Adipocyte (in vitro differentiated cells): ENCODE measurements around the gene EIF4E2.

Source experiments
- DNase-seq: peaks from one replicate; pipeline ENCODE4 v3.0.0-alpha.2; 2015; ENCODE audit warnings: low read depth
- H3K27me3 ChIP-seq: replicated peaks from 2 replicates; pipeline ENCODE4 v1.7.0; 2013; ENCODE audit warnings: mild to moderate bottlenecking, low read length, moderate library complexity; ENCODE audit not compliant: control insufficient read depth, insufficient read depth
- H3K36me3 ChIP-seq: 2 replicates; pipeline ENCODE4 v1.7.0; 2013; ENCODE audit warnings: low read length, mild to moderate bottlenecking, moderate library complexity; ENCODE audit not compliant: control insufficient read depth, insufficient read depth, severe bottlenecking
- H3K4me1 ChIP-seq: 2 replicates; pipeline ENCODE4 v1.7.0; 2013; ENCODE audit warnings: mild to moderate bottlenecking, low read length, moderate library complexity; ENCODE audit not compliant: control insufficient read depth, insufficient read depth
- H3K4me3 ChIP-seq: 2 replicates; pipeline ENCODE4 v1.7.0; 2013; ENCODE audit warnings: mild to moderate bottlenecking, low read length, moderate library complexity
- H3K9ac ChIP-seq: 2 replicates; pipeline ENCODE4 v1.7.0; 2013; ENCODE audit warnings: mild to moderate bottlenecking, low read length, moderate library complexity
- H3K9me3 ChIP-seq: 2 replicates; pipeline ENCODE4 v1.7.0; 2013; ENCODE audit warnings: mild to moderate bottlenecking, low read length, moderate library complexity; ENCODE audit not compliant: control insufficient read depth

The EIF4E2 gene

DNA sequence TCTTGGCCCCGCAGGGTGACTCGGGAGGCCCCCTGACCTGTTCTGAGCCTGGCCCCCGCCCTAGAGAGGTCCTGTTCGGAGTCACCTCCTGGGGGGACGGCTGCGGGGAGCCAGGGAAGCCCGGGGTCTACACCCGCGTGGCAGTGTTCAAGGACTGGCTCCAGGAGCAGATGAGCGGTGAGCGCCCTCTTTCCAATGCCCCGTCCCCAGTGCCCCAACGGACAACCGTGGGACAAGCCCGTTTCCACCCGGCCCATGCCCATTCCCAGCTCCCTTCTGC lies 27.1 kb upstream of the EIF4E2 start:
- H3K9me3 ChIP-seq: no peaks in the 10 kb centered on the region
- peaks cover 2% of the 10 kb centered on the region for H3K4me1 ChIP-seq
- H3K27me3 ChIP-seq: peaks cover 62% of the 10 kb centered on the region
- no peak overlapping the region for H3K4me3 ChIP-seq
- no peak for DNase-seq
- no peak overlapping the region for H3K9ac ChIP-seq
- no peaks in the 10 kb centered on the region for H3K36me3 ChIP-seq

DNA sequence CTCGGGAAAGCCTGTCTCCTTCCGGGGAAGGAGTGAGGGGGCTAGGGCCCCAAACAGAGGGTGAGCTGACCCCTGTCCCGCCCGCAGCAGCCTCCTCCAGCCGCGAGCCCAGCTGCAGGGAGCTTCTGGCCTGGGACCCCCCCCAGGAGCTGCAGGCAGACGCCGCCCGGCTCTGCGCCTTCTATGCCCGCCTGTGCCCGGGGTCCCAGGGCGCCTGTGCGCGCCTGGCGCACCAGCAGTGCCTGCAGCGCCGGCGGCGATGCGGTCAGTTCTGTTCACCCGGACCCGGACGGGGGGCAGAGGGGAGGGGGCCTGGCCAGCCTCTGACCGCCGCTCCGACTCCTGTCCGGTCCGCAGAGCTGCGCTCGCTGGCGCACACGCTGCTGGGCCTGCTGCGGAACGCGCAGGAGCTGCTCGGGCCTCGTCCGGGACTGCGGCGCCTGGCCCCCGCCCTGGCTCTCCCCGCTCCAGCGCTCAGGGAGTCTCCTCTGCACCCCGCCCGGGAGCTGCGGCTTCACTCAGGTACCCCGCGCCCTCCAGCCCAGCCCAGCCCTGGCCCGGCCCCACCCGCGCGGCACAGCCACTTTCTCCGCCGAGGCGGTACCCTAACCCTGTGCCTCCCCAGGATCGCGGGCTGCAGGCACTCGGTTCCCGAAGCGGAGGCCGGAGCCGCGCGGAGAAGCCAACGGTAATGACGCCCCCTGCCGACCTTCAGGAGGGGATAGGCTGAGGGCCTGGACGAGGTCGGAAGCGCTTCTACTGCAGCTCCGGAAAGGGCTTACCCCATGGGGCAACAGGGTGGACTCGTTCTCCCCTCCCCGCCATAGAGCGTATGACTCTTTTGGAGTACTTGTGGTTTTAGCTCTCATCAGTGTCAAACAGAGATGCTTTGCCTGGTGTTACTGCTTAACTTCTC lies 26.5 kb upstream of the EIF4E2 start:
- Histone ChIP-seq H3K4me1 (peaks cover 2% of the 10 kb centered on the region), H3K36me3 (no peaks in the 10 kb centered on the region), H3K4me3 (no peak overlapping the region), H3K9me3 (no peaks in the 10 kb centered on the region), H3K27me3 (peaks cover 60% of the 10 kb centered on the region), H3K9ac (no peak overlapping the region)
- peak; percentile 51 for DNase-seq

DNA sequence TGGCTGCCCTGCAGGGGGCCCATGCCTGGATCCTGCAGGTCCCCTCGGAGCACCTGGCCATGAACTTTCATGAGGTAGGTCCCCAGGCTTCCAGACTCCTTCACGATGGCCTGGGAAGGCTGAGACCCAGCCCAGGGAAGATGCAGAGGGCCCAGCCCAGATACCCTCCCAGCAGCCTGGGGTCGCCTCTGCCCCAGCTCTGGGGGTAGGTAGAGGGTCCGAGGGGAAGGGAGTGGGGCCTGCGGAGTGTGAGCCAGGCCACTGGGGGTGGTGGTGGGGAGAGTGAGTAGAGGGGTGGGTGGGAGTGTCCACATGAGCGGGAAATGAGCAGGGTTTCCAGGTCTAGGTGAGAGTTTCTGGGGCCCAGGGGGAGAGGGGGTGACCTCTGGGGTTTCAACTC lies 25.7 kb upstream of the EIF4E2 start:
- H3K27me3 ChIP-seq: peaks cover 61% of the 10 kb centered on the region
- H3K36me3 ChIP-seq: no peaks in the 10 kb centered on the region
- H3K9me3 ChIP-seq: no peaks in the 10 kb centered on the region
- H3K9ac ChIP-seq: no peak overlapping the region
- no peak for DNase-seq
- H3K4me3 ChIP-seq: no peak overlapping the region
- peaks cover 2% of the 10 kb centered on the region for H3K4me1 ChIP-seq

DNA sequence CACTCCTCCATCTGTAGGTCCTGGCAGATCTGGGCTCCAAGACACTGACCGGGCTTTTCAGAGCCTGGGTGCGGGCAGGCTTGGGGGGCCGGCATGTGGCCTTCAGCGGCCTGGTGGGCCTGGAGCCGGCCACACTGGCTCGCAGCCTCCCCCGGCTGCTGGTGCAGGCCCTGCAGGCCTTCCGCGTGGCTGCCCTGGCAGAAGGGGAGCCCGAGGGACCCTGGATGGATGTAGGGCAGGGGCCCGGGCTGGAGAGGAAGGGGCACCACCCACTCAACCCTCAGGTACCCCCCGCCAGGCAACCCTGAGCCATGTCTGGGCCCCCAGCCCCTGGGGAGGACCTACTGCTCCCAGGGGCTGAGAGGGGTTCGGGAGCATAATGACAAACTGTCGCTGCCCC lies 25.3 kb upstream of the EIF4E2 start:
- peaks cover 60% of the 10 kb centered on the region for H3K27me3 ChIP-seq
- no peak overlapping the region for H3K4me3 ChIP-seq
- peaks cover 2% of the 10 kb centered on the region for H3K4me1 ChIP-seq
- no peaks in the 10 kb centered on the region for H3K36me3 ChIP-seq
- H3K9me3 ChIP-seq: no peaks in the 10 kb centered on the region
- no peak for DNase-seq
- H3K9ac ChIP-seq: no peak overlapping the region

DNA sequence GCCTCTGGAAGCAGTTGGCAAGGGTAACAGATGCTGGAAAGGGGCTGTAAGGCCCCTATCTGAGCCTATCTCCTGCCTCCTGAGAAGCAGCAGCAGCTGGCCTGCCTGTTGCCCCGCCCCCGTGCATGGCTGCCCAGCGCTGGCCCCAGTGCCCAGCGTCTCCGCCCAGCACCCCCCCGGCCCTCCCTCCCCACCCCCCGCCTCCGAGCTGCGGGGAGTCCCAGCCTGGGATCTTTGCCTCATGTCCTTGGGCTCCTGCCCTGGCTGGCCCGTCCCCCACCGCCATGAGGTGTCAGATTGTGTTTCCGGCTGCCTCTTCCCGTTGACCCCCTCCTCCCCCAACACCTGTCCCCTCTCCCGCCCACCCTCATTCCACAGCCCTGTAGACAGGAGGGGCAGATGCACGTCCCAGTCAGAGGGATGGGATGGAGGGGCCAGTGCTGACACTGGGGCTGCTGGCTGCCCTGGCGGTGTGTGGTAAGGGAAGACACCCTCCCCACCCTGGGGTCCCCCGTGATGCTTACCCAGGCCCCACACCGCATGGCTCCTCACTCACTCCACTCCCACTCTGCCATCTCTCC lies 24.6 kb upstream of the EIF4E2 start, which contains the start of gene CHRND:
Gene CHRND, plus strand, starts transcription at position 370 of the 581 bp plus-strand sequence. Its CDS starts 56 bp downstream, at position 426.
- DNase-seq: peak; percentile 19
- H3K27me3 ChIP-seq: peaks cover 60% of the 10 kb centered on the region
- no peak within 1 kb of the TSS for H3K4me3 ChIP-seq
- H3K4me1 ChIP-seq: peaks cover 2% of the 10 kb centered on the region
- no peak within 1 kb of the TSS for H3K9ac ChIP-seq
- H3K36me3 ChIP-seq: no peaks in the 10 kb centered on the region
- H3K9me3 ChIP-seq: no peaks in the 10 kb centered on the region

DNA sequence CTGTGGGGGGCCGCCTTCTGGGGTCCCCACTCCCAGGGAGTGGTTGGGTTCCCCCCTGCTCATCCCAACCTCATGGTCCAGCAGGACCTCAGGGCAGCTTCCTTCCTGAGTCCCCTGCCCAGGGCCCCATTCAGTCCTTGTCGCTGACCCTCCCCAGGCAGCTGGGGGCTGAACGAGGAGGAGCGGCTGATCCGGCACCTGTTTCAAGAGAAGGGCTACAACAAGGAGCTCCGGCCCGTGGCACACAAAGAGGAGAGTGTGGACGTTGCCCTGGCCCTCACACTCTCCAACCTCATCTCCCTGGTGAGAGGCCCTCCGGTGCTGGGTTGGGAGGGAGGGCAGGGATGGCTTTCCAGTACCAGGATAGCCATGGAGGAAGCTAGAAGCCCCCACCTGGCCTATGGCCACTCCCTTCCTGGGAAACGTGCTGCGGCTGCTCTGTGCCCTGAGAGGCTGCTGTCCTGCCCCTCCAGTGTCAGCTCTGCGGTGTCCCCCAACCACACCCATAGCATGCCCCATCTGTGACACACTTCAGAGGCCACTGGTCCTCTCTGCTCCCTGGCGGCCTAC lies 24.0 kb upstream of the EIF4E2 start:
- Histone ChIP-seq H3K9me3 (no peaks in the 10 kb centered on the region), H3K4me3 (no peak overlapping the region), H3K36me3 (no peaks in the 10 kb centered on the region), H3K27me3 (peaks cover 55% of the 10 kb centered on the region), H3K4me1 (peaks cover 2% of the 10 kb centered on the region), H3K9ac (no peak overlapping the region)
- DNase-seq: no peak

DNA sequence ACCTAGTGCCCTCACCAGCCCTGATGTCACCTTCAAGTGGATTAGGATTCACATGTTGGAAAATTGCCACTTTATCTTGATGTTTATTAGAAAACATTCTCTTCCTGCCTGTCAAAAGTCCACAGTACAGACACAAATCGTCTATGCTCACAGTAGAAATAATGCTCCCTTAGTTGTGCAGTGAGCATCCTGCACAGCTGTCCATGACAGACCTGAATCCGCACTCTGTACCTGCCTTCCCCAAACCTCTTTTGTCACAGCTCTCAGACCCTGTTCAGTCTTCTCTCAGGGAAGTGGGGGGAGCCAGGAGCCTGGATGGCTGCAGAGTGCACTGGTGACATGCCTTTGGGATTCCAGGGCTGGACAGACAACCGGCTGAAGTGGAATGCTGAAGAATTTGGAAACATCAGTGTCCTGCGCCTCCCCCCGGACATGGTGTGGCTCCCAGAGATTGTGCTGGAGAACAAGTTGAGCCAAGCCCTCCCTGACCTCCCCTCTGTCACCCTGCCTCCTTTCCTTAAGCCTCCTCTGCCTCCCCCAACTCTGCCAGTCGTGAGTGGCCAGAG lies 22.5 kb upstream of the EIF4E2 start:
- no peaks in the 10 kb centered on the region for H3K9me3 ChIP-seq
- H3K4me3 ChIP-seq: no peak overlapping the region
- DNase-seq: no peak
- H3K4me1 ChIP-seq: peaks cover 2% of the 10 kb centered on the region
- no peak overlapping the region for H3K9ac ChIP-seq
- no peaks in the 10 kb centered on the region for H3K36me3 ChIP-seq
- peaks cover 47% of the 10 kb centered on the region for H3K27me3 ChIP-seq

DNA sequence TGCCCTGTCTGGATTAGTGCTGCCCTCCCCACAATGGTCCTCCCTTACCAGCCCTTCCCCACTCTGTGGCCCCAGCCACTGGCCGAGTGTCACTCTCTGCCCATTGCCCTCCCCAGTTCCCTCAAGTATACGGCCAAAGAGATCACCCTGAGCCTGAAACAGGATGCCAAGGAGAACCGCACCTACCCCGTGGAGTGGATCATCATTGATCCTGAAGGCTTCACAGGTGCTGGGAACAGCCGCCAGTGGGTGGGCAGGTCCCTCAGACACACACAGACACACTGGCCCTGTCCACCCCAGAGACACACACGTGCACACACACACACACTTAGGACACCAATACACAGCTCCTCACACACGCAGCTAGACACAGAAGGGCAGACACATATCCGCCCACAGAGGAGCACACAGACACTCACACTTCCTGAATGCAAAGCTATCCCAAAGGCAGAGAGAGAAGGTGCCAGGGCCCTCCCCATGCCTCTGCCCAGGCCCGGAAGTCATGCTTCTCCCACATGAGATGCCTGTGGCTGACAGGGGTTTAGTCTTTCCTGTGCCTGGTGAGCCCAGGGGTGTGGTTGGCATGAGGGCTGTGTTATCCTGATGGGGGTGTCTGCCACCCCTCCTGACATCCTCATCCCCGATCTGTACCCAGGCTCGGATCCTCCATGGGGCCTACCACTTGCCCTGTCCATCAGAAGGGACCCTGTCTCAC lies 21.6 kb upstream of the EIF4E2 start:
- no peak overlapping the region for H3K9ac ChIP-seq
- DNase-seq: no peak
- peaks cover 41% of the 10 kb centered on the region for H3K27me3 ChIP-seq
- H3K4me3 ChIP-seq: no peak overlapping the region
- peaks cover 2% of the 10 kb centered on the region for H3K4me1 ChIP-seq
- H3K36me3 ChIP-seq: no peaks in the 10 kb centered on the region
- H3K9me3 ChIP-seq: no peaks in the 10 kb centered on the region

DNA sequence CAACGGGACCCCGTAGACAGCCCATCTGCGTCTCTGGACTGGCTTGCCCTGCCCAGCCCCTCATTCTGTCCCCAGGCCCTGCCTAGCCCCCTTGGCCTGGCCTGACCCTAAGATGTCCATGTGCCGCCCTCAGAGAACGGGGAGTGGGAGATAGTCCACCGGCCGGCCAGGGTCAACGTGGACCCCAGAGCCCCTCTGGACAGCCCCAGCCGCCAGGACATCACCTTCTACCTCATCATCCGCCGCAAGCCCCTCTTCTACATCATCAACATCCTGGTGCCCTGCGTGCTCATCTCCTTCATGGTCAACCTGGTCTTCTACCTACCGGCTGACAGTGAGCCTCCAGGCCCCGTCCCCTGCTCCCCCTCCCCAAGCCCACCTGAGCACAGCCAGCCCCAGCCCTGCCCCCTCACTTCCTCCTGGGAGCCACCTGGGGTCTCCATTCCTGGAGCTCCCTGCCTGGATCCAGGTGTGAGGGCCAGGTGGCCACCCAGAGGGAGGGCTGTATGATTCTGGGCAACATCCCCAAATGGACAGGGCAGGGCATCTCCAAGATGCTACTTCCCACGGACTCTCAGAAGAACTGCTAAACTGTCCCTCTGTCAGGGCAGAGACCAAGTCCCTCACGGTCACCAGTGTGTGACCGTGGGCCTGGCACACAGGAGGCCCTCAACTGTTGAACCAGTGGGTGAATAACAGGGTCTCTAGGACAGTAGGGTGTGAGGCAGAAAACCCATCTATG lies 20.5 kb upstream of the EIF4E2 start:
- no peak for DNase-seq
- H3K4me3 ChIP-seq: no peak overlapping the region
- H3K4me1 ChIP-seq: no peaks in the 10 kb centered on the region
- H3K9ac ChIP-seq: no peak overlapping the region
- no peaks in the 10 kb centered on the region for H3K9me3 ChIP-seq
- peaks cover 37% of the 10 kb centered on the region for H3K27me3 ChIP-seq
- H3K36me3 ChIP-seq: no peaks in the 10 kb centered on the region

DNA sequence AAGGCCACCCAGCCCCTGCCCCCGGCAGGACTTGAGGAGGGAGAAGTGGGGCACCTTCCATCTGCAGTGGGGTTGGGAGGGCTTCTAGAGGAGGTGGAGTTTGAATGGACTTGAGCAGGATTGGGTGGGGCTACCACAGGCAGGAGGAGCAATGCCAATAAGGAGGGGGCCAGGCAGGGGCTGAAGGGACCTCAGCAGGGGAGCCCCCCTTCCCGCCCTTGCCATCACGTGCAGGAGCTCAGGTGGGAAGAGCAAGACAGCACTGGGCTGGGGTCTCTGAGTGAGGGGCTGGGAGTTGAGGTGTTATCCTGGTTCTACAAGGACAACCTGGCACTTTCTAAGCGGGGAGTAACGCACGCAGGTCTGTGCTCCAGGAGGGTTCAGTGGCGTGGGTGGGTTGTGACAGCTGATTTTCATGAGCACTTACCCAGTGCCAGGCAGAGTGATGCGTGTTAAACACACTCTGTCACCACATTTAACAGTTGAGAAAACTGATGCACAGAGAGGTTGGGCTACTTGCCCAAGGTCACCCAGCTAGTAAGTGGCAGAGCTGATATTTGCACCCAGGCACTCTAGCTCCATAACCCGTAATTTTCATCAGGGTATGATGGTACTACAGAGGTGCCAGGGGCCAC lies 19.7 kb upstream of the EIF4E2 start:
- peaks cover 38% of the 10 kb centered on the region for H3K27me3 ChIP-seq
- no peaks in the 10 kb centered on the region for H3K36me3 ChIP-seq
- H3K9me3 ChIP-seq: no peaks in the 10 kb centered on the region
- H3K4me1 ChIP-seq: no peaks in the 10 kb centered on the region
- no peak overlapping the region for H3K4me3 ChIP-seq
- no peak for DNase-seq
- H3K9ac ChIP-seq: no peak overlapping the region
